H9 (cell line): ENCODE results near the gene IMMP2L. TPM values are rescaled to one million over a fixed set of nuclear protein-coding genes. Genes with fewer than 3 reads are reported as not detected.

ENCODE experiments used
- DNase-seq: peaks from one replicate; pipeline ENCODE4 v3.0.0-alpha.2; 2017
- H2AFZ ChIP-seq: one replicate; pipeline ENCODE4 v1.6.1; 2013; ENCODE audit warnings: mild to moderate bottlenecking, low read length, control low read depth, moderate library complexity
- H2AK5ac ChIP-seq: 2 replicates; pipeline ENCODE4 v1.6.1; 2013; ENCODE audit warnings: low read length, control low read depth, mixed read lengths; ENCODE audit not compliant: insufficient read length
- H2BK120ac ChIP-seq: one replicate; pipeline ENCODE4 v1.6.1; 2013; ENCODE audit warnings: low read depth, mild to moderate bottlenecking, low read length, control low read depth, inconsistent platforms; ENCODE audit not compliant: poor library complexity, severe bottlenecking
- H2BK12ac ChIP-seq: 2 replicates; pipeline ENCODE4 v1.6.1; 2013; ENCODE audit warnings: low read length, control low read depth, mixed read lengths, low read depth; ENCODE audit not compliant: insufficient read length
- H2BK15ac ChIP-seq: 2 replicates; pipeline ENCODE4 v1.6.1; 2013; ENCODE audit warnings: low read depth, low read length, control low read depth
- H2BK20ac ChIP-seq: one replicate; pipeline ENCODE4 v1.6.1; 2013; ENCODE audit warnings: low read depth, mild to moderate bottlenecking, low read length, control low read depth, inconsistent platforms; ENCODE audit not compliant: poor library complexity, severe bottlenecking
- H2BK5ac ChIP-seq: 2 replicates; pipeline ENCODE4 v1.6.1; 2013; ENCODE audit warnings: low read length, control low read depth, mixed read lengths; ENCODE audit not compliant: insufficient read length
- H3K14ac ChIP-seq: 2 replicates; pipeline ENCODE4 v1.6.1; 2013; ENCODE audit warnings: low read length, control low read depth; ENCODE audit not compliant: insufficient read depth
- H3K18ac ChIP-seq: 2 replicates; pipeline ENCODE4 v1.6.1; 2013; ENCODE audit warnings: low read depth, mild to moderate bottlenecking, mixed read lengths, low read length, control low read depth; ENCODE audit not compliant: insufficient read length
- H3K23ac ChIP-seq: 2 replicates; pipeline ENCODE4 v1.6.1; 2013; ENCODE audit warnings: low read length, control low read depth, mixed read lengths, low read depth; ENCODE audit not compliant: insufficient read length
- H3K23me2 ChIP-seq: 2 replicates; pipeline ENCODE4 v1.6.1; 2013; ENCODE audit warnings: low read depth, mild to moderate bottlenecking, mixed read lengths, low read length, control low read depth; ENCODE audit not compliant: insufficient read length, poor library complexity, severe bottlenecking
- H3K27ac ChIP-seq: 2 replicates; pipeline ENCODE4 v1.5.1; 2013; ENCODE audit warnings: low read length, control low read depth, mixed read lengths, low read depth; ENCODE audit not compliant: insufficient read length
- H3K27me3 ChIP-seq: 2 replicates; pipeline ENCODE4 v1.6.1; 2013; ENCODE audit warnings: low read length, control low read depth, inconsistent platforms; ENCODE audit not compliant: insufficient read depth
- H3K4ac ChIP-seq: 2 replicates; pipeline ENCODE4 v1.6.1; 2013; ENCODE audit warnings: low read depth, mild to moderate bottlenecking, control low read depth, inconsistent platforms, low read length, moderate library complexity
- H3K4me1 ChIP-seq: 2 replicates; pipeline ENCODE4 v1.6.1; 2013; ENCODE audit warnings: low read length, control low read depth, inconsistent platforms; ENCODE audit not compliant: insufficient read depth
- H3K4me2 ChIP-seq: 2 replicates; pipeline ENCODE4 v1.6.1; 2013; ENCODE audit warnings: low read length, control low read depth, mixed read lengths; ENCODE audit not compliant: insufficient read length, insufficient read depth
- H3K56ac ChIP-seq: 2 replicates; pipeline ENCODE4 v1.6.1; 2013; ENCODE audit warnings: low read depth, mild to moderate bottlenecking, mixed read lengths, low read length, control low read depth; ENCODE audit not compliant: insufficient read length
- H3K79me1 ChIP-seq: 2 replicates; pipeline ENCODE4 v1.6.1; 2013; ENCODE audit warnings: low read depth, mild to moderate bottlenecking, moderate library complexity, low read length, control low read depth, inconsistent platforms; ENCODE audit not compliant: insufficient read depth, poor library complexity, severe bottlenecking
- H3K79me2 ChIP-seq: 2 replicates; pipeline ENCODE4 v1.6.1; 2013; ENCODE audit warnings: low read length, control low read depth, inconsistent platforms; ENCODE audit not compliant: insufficient read depth
- H3K9ac ChIP-seq: 2 replicates; pipeline ENCODE4 v1.6.1; 2013; ENCODE audit warnings: low read length, control low read depth, mixed read lengths; ENCODE audit not compliant: insufficient read length; ENCODE audit errors: extremely low read depth
- H3K9me3 ChIP-seq: one replicate; pipeline ENCODE4 v1.6.1; 2013; ENCODE audit warnings: low read depth, low read length, inconsistent platforms; ENCODE audit not compliant: control insufficient read depth
- H3T11ph ChIP-seq: one replicate; pipeline ENCODE4 v1.6.1; 2013; ENCODE audit warnings: mild to moderate bottlenecking, low read length, control low read depth, inconsistent platforms
- H4K20me1 ChIP-seq: one replicate; pipeline ENCODE4 v1.6.1; 2013; ENCODE audit not compliant: control insufficient read depth, insufficient read length, insufficient read depth
- H4K5ac ChIP-seq: 2 replicates; pipeline ENCODE4 v1.6.1; 2013; ENCODE audit warnings: low read depth, mild to moderate bottlenecking, mixed read lengths, low read length, control low read depth; ENCODE audit not compliant: insufficient read length
- H4K8ac ChIP-seq: replicated peaks from 2 replicates; pipeline ENCODE4 v1.6.1; 2013; ENCODE audit warnings: low read length, control low read depth, mixed read lengths, low read depth; ENCODE audit not compliant: insufficient read length
- H4K91ac ChIP-seq: 2 replicates; pipeline ENCODE4 v1.6.1; 2013; ENCODE audit warnings: low read depth, mild to moderate bottlenecking, moderate library complexity, mixed read lengths, low read length, control low read depth; ENCODE audit not compliant: insufficient read length
- H3K27ac Mint-ChIP-seq, 3 experiments: 2 replicates in 2 of 3; 3 replicates in 1 of 3; pipeline ENCODE4 v1.8.0; 2020 to 2021; ENCODE audit warnings: mixed read lengths in 3 of 3, mild to moderate bottlenecking in 1 of 3, moderate library complexity in 1 of 3
- H3K27me3 Mint-ChIP-seq: 2 replicates; pipeline ENCODE4 v1.8.0; 2021; ENCODE audit warnings: low read depth, mild to moderate bottlenecking, moderate library complexity, mixed read lengths
- H3K36me3 Mint-ChIP-seq, 3 experiments: 2 replicates in 2 of 3; 3 replicates in 1 of 3; pipeline ENCODE4 v1.8.0; 2020 to 2021; ENCODE audit warnings: low read depth in 3 of 3, mixed read lengths in 3 of 3; ENCODE audit not compliant: insufficient read depth in 1 of 3
- H3K4me1 Mint-ChIP-seq, 2 experiments: 2 replicates each; pipeline ENCODE4 v1.8.0; 2020; ENCODE audit warnings: mixed read lengths in 2 of 2
- H3K4me3 Mint-ChIP-seq, 2 experiments: 2 replicates in 1 of 2; 3 replicates in 1 of 2; pipeline ENCODE4 v1.8.0; 2020 to 2021; ENCODE audit warnings: mild to moderate bottlenecking in 2 of 2, mixed read lengths in 2 of 2, moderate library complexity in 1 of 2
- H3K9me3 Mint-ChIP-seq, 2 experiments: 2 replicates in 1 of 2; 3 replicates in 1 of 2; pipeline ENCODE4 v1.8.0; 2020; ENCODE audit warnings: mild to moderate bottlenecking in 2 of 2, mixed read lengths in 2 of 2, moderate library complexity in 1 of 2
- WGBS: extraction: QIAGEN DNeasy Blood & Tissue Kit; methylation state at CpG from one replicate; pipeline ENCODE4 v1.1.7; 2013; ENCODE audit warnings: missing lambda C conversion rate, low lambda C conversion rate, mixed read lengths; ENCODE audit not compliant: insufficient read length; ENCODE audit errors: extremely low coverage; 5-methylcytosine and 5-hydroxymethylcytosine counted together
- total RNA-seq: library from RNA; stranded (reverse); gene quantifications from 2 replicates; pipeline ENCODE4 v1.2.1, GENCODE V29; 2021
- TF ChIP-seq, protein P1 (sequence below): fragments of 200-600 bp; sonication (generic); conservative IDR thresholded peaks from 3 replicates; pipeline ENCODE4 v1.8.0; 2021; ENCODE audit warnings: antibody characterized with exemption, mild to moderate bottlenecking

IMMP2L gene
- total RNA-seq, 1 experiment from 2014 or later: 14.7 TPM

DNA sequence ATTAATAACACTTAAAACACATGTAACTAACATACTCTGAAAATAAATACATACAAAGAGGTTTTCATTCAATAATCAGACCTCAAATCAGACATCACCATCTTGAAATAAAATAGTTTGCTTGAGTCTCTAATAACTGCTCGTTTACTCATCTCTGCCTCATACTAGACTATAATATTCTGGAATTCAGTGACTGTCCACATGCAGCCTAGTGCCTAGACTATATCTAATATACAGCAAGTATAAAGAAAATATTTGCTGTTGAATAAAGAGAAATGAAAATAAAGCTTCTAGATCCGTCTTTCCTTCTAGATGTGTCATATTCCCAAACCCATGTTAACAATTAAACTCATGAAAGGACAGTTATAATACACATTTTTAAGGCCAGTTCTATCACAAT is 707.6 kb downstream of the IMMP2L start:
- H3K4me3 Mint-ChIP-seq: no peak overlapping the region
- DNase-seq: no peak
- no peak overlapping the region for H2BK15ac ChIP-seq
- no peak overlapping the region for H3K23ac ChIP-seq
- no peak overlapping the region for H3K9ac ChIP-seq
- no peak overlapping the region for H3K18ac ChIP-seq
- no peak overlapping the region for H3K14ac ChIP-seq
- WGBS: no CpG with 5 or more reads among the region's 2 CpGs
- H3T11ph ChIP-seq: no peak overlapping the region
- H3K79me1 ChIP-seq: no peaks in the 10 kb centered on the region
- no peak overlapping the region for H3K4ac ChIP-seq
- H3K27me3 Mint-ChIP-seq: no peaks in the 10 kb centered on the region
- no peak overlapping the region for H2AFZ ChIP-seq
- no peak overlapping the region for H3K4me2 ChIP-seq
- H3K27ac ChIP-seq: no peak overlapping the region
- H3K9me3 Mint-ChIP-seq: peaks cover 10% of the 10 kb centered on the region in 2 experiments; a peak in 3 of 5 replicates
- no peaks in the 10 kb centered on the region; the same call in 1 of the 2 replicates for H3K4me1 ChIP-seq
- peaks cover 24 to 37% of the 10 kb centered on the region in 2 experiments for H3K4me1 Mint-ChIP-seq
- TF ChIP-seq, protein P1, sequence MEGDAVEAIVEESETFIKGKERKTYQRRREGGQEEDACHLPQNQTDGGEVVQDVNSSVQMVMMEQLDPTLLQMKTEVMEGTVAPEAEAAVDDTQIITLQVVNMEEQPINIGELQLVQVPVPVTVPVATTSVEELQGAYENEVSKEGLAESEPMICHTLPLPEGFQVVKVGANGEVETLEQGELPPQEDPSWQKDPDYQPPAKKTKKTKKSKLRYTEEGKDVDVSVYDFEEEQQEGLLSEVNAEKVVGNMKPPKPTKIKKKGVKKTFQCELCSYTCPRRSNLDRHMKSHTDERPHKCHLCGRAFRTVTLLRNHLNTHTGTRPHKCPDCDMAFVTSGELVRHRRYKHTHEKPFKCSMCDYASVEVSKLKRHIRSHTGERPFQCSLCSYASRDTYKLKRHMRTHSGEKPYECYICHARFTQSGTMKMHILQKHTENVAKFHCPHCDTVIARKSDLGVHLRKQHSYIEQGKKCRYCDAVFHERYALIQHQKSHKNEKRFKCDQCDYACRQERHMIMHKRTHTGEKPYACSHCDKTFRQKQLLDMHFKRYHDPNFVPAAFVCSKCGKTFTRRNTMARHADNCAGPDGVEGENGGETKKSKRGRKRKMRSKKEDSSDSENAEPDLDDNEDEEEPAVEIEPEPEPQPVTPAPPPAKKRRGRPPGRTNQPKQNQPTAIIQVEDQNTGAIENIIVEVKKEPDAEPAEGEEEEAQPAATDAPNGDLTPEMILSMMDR: no peak
- no peak overlapping the region for H3K56ac ChIP-seq
- H2BK20ac ChIP-seq: no peak overlapping the region
- no peak overlapping the region for H3K27ac Mint-ChIP-seq
- no peaks in the 10 kb centered on the region for H3K27me3 ChIP-seq
- no peaks in the 10 kb centered on the region for H4K20me1 ChIP-seq
- no peaks in the 10 kb centered on the region for H3K9me3 ChIP-seq
- no peaks in the 10 kb centered on the region for H3K23me2 ChIP-seq
- no peak overlapping the region for H2BK120ac ChIP-seq
- no peak overlapping the region for H2AK5ac ChIP-seq
- H3K36me3 Mint-ChIP-seq: peaks cover 0 to 13% (median 6%) of the 10 kb centered on the region in 3 experiments; a peak in 5 of 7 replicates
- H4K8ac ChIP-seq: no peak overlapping the region
- H4K5ac ChIP-seq: no peak overlapping the region
- no peak overlapping the region for H2BK5ac ChIP-seq
- no peak overlapping the region for H2BK12ac ChIP-seq
- H4K91ac ChIP-seq: no peak overlapping the region
- no peaks in the 10 kb centered on the region for H3K79me2 ChIP-seq
